HEK293 (cell line): ENCODE measurements around the gene ZNF81.

Experiments
- CTCF ChIA-PET: fragments of 350-600 bp; formaldehyde crosslinking; extraction: SDS; loops from one replicate; lab custom pipeline; 2021; ENCODE audit warnings: antibody characterized with exemption; lab: Yijun Ruan, JAX
- POLR2A ChIA-PET: fragments of 300-600 bp; formaldehyde crosslinking; extraction: SDS; loops from one replicate; lab custom pipeline; 2020; ENCODE audit warnings: antibody characterized with exemption, inconsistent platforms; lab: Yijun Ruan, JAX
- H3K27ac ChIP-seq: fragments of 200-500 bp; sonication (Bioruptor generic); 2 replicates; pipeline ENCODE4 v1.5.1; 2014; ENCODE audit warnings: low read depth, low read length, control low read depth, inconsistent platforms; ENCODE audit errors: extremely low read depth
- H3K36me3 ChIP-seq, 2 experiments: fragments of 200-500 bp in 1 of 2; sonication (Bioruptor generic) in 1 of 2; 1 replicate in 1 of 2; 2 replicates in 1 of 2; pipeline ENCODE4 v1.5.1; 2014 to 2017; ENCODE audit warnings: inconsistent platforms in 2 of 2, low read length in 2 of 2; ENCODE audit not compliant: control insufficient read depth in 2 of 2, insufficient read depth in 1 of 2
- H3K4me1 ChIP-seq: fragments of 200-500 bp; sonication (Bioruptor generic); 2 replicates; pipeline ENCODE4 v1.5.1; 2014; ENCODE audit warnings: mild to moderate bottlenecking, low read length, inconsistent platforms; ENCODE audit not compliant: control insufficient read depth, insufficient read depth
- H3K4me3 ChIP-seq: 2 replicates; pipeline ENCODE4 v1.5.1; 2011; ENCODE audit warnings: low read depth, mild to moderate bottlenecking, control low read depth, low read length, moderate library complexity
- H3K9me3 ChIP-seq: fragments of 200-500 bp; sonication (Bioruptor generic); 2 replicates; pipeline ENCODE4 v1.5.1; 2014; ENCODE audit warnings: low read depth, low read length, inconsistent platforms; ENCODE audit not compliant: control insufficient read depth, insufficient read depth
- BCL11A ChIP-seq: fragments of 450-650 bp; formaldehyde crosslinking; IDR thresholded peaks from 2 replicates; pipeline ENCODE4 v1.5.1; 2016; ENCODE audit warnings: low read depth, missing biosample characterization, missing genetic modification characterization
- REPIN1 ChIP-seq: fragments of 450-650 bp; formaldehyde crosslinking; IDR thresholded peaks from 2 replicates; pipeline ENCODE4 v1.5.1; 2017; ENCODE audit warnings: missing biosample characterization, missing genetic modification characterization, low read depth
- SETDB1 ChIP-seq: IDR thresholded peaks from one replicate; pipeline ENCODE4 v1.6.1; 2017; ENCODE audit warnings: mild to moderate bottlenecking, low read length, moderate library complexity, mixed read lengths; ENCODE audit not compliant: insufficient read length
- ZFP69B ChIP-seq: fragments of 450-650 bp; formaldehyde crosslinking; IDR thresholded peaks from 2 replicates; pipeline ENCODE4 v1.5.1; 2016; ENCODE audit warnings: missing biosample characterization, missing genetic modification characterization
- ZIC2 ChIP-seq: fragments of 450-650 bp; formaldehyde crosslinking; IDR thresholded peaks from 2 replicates; pipeline ENCODE4 v1.5.1; 2016; ENCODE audit warnings: missing biosample characterization, missing genetic modification characterization
- ZNF112 ChIP-seq: fragments of 450-650 bp; formaldehyde crosslinking; IDR thresholded peaks from 2 replicates; pipeline ENCODE4 v1.5.0; 2017; ENCODE audit warnings: missing biosample characterization, missing genetic modification characterization
- ZNF274 ChIP-seq, 2 experiments: fragments of 200-500 bp in 1 of 2; fragments of 450-650 bp in 1 of 2; sonication (Bioruptor generic) in 1 of 2; formaldehyde crosslinking in 1 of 2; IDR thresholded peaks; 2 replicates each; pipeline versions ENCODE4 v1.5.1 to v1.6.1; 2014 to 2016; ENCODE audit warnings: borderline replicate concordance in 1 of 2, inconsistent platforms in 1 of 2, low read length in 1 of 2, missing biosample characterization in 1 of 2, missing genetic modification characterization in 1 of 2
- ZNF514 ChIP-seq: fragments of 450-650 bp; formaldehyde crosslinking; IDR thresholded peaks from 2 replicates; pipeline ENCODE4 v1.5.1; 2016; ENCODE audit warnings: missing biosample characterization, missing genetic modification characterization
- ZNF529 ChIP-seq: fragments of 450-650 bp; formaldehyde crosslinking; IDR thresholded peaks from 2 replicates; pipeline ENCODE4 v1.5.1; 2017; ENCODE audit warnings: missing genetic modification characterization, missing biosample characterization; ENCODE audit not compliant: insufficient replicate concordance
- ZNF558 ChIP-seq: fragments of 450-650 bp; formaldehyde crosslinking; IDR thresholded peaks from 2 replicates; pipeline ENCODE4 v1.5.1; 2016; ENCODE audit warnings: missing biosample characterization, missing genetic modification characterization
- ZNF610 ChIP-seq: fragments of 450-650 bp; formaldehyde crosslinking; IDR thresholded peaks from 2 replicates; pipeline ENCODE4 v1.5.1; 2016; ENCODE audit warnings: missing biosample characterization, missing genetic modification characterization, borderline replicate concordance
- ZNF701 ChIP-seq: fragments of 450-650 bp; formaldehyde crosslinking; IDR thresholded peaks from 2 replicates; pipeline ENCODE4 v1.5.1; 2016; ENCODE audit warnings: missing biosample characterization, missing genetic modification characterization
- ZNF747 ChIP-seq: fragments of 450-650 bp; formaldehyde crosslinking; IDR thresholded peaks from 2 replicates; pipeline ENCODE4 v1.5.1; 2016; ENCODE audit warnings: missing biosample characterization, missing genetic modification characterization
- TF ChIP-seq, protein P1 (sequence below): fragments of 450-650 bp; formaldehyde crosslinking; IDR thresholded peaks from 2 replicates; pipeline ENCODE4 v1.5.1; 2016; ENCODE audit warnings: missing biosample characterization, missing genetic modification characterization
- TF ChIP-seq, protein P2 (sequence below): fragments of 450-650 bp; formaldehyde crosslinking; IDR thresholded peaks from 2 replicates; pipeline ENCODE4 v1.5.1; 2016; ENCODE audit warnings: missing biosample characterization, missing genetic modification characterization
- TF ChIP-seq, protein P3 (sequence below): fragments of 450-650 bp; formaldehyde crosslinking; IDR thresholded peaks from 2 replicates; pipeline ENCODE4 v1.5.1; 2017; ENCODE audit warnings: missing biosample characterization, missing genetic modification characterization
- TF ChIP-seq, protein P4 (sequence below): fragments of 450-650 bp; formaldehyde crosslinking; IDR thresholded peaks from 2 replicates; pipeline ENCODE4 v1.5.1; 2016; ENCODE audit warnings: missing biosample characterization, missing genetic modification characterization
- TF ChIP-seq, protein P5 (sequence below): fragments of 450-650 bp; formaldehyde crosslinking; IDR thresholded peaks from 2 replicates; pipeline ENCODE4 v1.5.1; 2016; ENCODE audit warnings: missing biosample characterization, missing genetic modification characterization, borderline replicate concordance
- TF ChIP-seq, protein P6 (sequence below): fragments of 450-650 bp; formaldehyde crosslinking; IDR thresholded peaks from 2 replicates; pipeline ENCODE4 v1.5.1; 2016; ENCODE audit warnings: missing biosample characterization, missing genetic modification characterization

Gene ZNF81

DNA sequence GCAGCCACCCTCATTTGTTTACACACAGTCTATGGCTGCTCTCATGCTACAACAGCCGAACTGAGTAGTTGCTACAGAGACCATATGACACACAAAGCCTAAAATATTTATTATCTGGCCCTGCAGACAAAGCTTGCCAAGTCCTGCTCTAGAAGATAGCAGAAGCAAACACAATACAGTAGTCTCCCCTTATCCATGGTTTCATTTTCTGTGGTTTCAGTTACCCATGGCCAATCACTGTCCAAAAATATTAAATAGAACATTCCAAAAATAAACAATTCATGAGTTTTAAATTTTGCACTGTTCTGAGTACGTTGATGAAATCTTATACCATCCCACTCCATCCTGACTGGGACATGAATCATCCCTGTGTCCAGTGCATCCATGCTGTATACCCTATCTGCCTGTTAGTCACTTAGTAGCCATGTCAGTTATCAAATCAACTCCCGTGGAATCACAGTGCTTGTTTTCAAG, 40.2 kb upstream of the ZNF81 start (continued):
- TF ChIP-seq, protein P1, sequence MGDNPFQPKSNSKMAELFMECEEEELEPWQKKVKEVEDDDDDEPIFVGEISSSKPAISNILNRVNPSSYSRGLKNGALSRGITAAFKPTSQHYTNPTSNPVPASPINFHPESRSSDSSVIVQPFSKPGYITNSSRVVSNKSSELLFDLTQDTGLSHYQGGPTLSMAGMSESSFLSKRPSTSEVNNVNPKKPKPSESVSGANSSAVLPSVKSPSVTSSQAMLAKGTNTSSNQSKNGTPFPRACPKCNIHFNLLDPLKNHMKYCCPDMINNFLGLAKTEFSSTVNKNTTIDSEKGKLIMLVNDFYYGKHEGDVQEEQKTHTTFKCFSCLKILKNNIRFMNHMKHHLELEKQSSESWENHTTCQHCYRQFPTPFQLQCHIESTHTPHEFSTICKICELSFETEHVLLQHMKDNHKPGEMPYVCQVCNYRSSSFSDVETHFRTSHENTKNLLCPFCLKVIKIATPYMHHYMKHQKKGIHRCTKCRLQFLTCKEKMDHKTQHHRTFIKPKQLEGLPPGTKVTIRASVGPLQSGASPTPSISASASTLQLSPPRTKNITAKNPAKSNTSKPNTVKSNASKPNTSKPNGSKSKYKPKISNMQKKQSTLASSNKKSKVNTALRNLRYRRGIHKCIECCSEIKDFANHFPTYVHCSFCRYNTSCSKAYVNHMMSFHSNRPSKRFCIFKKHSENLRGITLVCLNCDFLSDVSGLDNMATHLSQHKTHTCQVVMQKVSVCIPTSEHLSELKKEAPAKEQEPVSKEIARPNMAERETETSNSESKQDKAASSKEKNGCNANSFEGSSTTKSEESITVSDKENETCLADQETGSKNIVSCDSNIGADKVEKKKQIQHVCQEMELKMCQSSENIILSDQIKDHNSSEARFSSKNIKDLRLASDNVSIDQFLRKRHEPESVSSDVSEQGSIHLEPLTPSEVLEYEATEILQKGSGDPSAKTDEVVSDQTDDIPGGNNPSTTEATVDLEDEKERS (tag by site-specific recombination): no peak

DNA sequence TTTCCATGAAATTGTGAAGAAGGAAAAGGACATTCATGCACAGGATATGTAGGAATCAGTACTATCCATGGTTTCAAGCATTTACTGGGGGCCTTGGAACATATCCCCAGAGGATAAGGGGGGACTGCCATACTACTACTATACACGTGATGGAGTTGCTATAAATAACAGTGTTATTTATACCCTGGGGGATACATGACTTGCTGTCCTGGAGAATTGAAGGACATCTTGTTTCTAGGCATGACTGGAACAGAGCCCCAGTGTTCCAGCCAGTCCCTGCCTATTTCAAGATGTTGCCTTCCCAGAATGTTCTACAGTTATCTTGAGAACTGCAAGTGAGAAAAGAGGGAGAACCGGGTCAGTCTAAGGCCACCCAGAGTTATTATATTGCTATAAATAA, 39.6 kb upstream of the ZNF81 start:
- CTCF ChIA-PET: no interaction called here

DNA sequence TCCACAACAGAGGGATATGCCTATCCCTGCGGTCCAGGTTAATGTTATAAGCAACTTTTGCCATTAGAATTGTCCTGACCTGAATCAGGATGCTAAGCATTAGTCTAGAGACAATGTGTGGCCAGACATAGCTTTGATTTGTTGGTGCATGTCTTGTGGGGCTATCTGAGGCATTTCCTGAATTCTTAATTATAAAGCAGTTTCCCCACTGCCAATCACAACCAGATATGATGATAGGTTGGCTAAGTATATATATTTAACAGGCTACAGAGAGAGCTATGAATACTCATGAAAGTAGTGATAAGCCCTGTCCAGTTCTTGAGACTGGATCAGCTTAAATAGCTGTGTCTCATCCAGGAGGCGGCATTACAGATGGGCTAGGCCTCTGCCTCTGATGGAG, 37.8 kb upstream of the ZNF81 start:
- Histone ChIP-seq H3K9me3 (no peaks in the 10 kb centered on the region), H3K4me3 (no peak overlapping the region), H3K27ac (no peak overlapping the region), H3K36me3 (no peaks in the 10 kb centered on the region), H3K4me1 (no peaks in the 10 kb centered on the region)
- POLR2A ChIA-PET: no interaction called here
- CTCF ChIA-PET: interaction anchor here (0.5 to 0.7 kb wide), 2 partner anchors 66 to 567 kb away, joined by 3 read pairs; no protein-coding TSS in a partner anchor
- no peak for TF ChIP-seq ZNF701 (tag by site-specific recombination)
- TF ChIP-seq SETDB1: no peak
- TF ChIP-seq, protein P2, sequence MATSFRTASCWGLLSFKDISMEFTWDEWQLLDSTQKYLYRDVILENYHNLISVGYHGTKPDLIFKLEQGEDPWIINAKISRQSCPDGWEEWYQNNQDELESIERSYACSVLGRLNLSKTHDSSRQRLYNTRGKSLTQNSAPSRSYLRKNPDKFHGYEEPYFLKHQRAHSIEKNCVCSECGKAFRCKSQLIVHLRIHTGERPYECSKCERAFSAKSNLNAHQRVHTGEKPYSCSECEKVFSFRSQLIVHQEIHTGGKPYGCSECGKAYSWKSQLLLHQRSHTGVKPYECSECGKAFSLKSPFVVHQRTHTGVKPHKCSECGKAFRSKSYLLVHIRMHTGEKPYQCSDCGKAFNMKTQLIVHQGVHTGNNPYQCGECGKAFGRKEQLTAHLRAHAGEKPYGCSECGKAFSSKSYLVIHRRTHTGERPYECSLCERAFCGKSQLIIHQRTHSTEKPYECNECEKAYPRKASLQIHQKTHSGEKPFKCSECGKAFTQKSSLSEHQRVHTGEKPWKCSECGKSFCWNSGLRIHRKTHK (tag by site-specific recombination): no peak
- TF ChIP-seq BCL11A (tag by site-specific recombination): no peak
- no peak for TF ChIP-seq REPIN1
- no peak for TF ChIP-seq ZNF558 (tag by site-specific recombination)
- TF ChIP-seq, protein P3, sequence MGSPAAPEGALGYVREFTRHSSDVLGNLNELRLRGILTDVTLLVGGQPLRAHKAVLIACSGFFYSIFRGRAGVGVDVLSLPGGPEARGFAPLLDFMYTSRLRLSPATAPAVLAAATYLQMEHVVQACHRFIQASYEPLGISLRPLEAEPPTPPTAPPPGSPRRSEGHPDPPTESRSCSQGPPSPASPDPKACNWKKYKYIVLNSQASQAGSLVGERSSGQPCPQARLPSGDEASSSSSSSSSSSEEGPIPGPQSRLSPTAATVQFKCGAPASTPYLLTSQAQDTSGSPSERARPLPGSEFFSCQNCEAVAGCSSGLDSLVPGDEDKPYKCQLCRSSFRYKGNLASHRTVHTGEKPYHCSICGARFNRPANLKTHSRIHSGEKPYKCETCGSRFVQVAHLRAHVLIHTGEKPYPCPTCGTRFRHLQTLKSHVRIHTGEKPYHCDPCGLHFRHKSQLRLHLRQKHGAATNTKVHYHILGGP (tag by site-specific recombination): no peak
- no peak for TF ChIP-seq ZNF514

More for the DNA sequence above, 39.6 kb upstream of the ZNF81 start:
- POLR2A ChIA-PET: no interaction called here
- Histone ChIP-seq H3K36me3 (no peaks in the 10 kb centered on the region), H3K27ac (no peak overlapping the region), H3K4me1 (no peaks in the 10 kb centered on the region), H3K9me3 (no peaks in the 10 kb centered on the region), H3K4me3 (no peak overlapping the region)
- TF ChIP-seq ZNF112 (tag by site-specific recombination) (no peak), BCL11A (tag by site-specific recombination) (no peak), ZNF529 (tag by site-specific recombination) (no peak), ZIC2 (tag by site-specific recombination) (no peak), ZNF610 (no peak), ZNF747 (tag by site-specific recombination) (no peak), ZFP69B (tag by site-specific recombination) (no peak), ZNF274 (IDR thresholded peaks at IDR 0.05; ENCODE audit: low read length) (no peak), ZNF274 (tag by site-specific recombination; IDR thresholded peaks at IDR 0.05; ENCODE audit: borderline replicate concordance) (no peak)
- TF ChIP-seq, protein P4, sequence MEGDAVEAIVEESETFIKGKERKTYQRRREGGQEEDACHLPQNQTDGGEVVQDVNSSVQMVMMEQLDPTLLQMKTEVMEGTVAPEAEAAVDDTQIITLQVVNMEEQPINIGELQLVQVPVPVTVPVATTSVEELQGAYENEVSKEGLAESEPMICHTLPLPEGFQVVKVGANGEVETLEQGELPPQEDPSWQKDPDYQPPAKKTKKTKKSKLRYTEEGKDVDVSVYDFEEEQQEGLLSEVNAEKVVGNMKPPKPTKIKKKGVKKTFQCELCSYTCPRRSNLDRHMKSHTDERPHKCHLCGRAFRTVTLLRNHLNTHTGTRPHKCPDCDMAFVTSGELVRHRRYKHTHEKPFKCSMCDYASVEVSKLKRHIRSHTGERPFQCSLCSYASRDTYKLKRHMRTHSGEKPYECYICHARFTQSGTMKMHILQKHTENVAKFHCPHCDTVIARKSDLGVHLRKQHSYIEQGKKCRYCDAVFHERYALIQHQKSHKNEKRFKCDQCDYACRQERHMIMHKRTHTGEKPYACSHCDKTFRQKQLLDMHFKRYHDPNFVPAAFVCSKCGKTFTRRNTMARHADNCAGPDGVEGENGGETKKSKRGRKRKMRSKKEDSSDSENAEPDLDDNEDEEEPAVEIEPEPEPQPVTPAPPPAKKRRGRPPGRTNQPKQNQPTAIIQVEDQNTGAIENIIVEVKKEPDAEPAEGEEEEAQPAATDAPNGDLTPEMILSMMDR (tag by site-specific recombination): no peak
- TF ChIP-seq, protein P5, sequence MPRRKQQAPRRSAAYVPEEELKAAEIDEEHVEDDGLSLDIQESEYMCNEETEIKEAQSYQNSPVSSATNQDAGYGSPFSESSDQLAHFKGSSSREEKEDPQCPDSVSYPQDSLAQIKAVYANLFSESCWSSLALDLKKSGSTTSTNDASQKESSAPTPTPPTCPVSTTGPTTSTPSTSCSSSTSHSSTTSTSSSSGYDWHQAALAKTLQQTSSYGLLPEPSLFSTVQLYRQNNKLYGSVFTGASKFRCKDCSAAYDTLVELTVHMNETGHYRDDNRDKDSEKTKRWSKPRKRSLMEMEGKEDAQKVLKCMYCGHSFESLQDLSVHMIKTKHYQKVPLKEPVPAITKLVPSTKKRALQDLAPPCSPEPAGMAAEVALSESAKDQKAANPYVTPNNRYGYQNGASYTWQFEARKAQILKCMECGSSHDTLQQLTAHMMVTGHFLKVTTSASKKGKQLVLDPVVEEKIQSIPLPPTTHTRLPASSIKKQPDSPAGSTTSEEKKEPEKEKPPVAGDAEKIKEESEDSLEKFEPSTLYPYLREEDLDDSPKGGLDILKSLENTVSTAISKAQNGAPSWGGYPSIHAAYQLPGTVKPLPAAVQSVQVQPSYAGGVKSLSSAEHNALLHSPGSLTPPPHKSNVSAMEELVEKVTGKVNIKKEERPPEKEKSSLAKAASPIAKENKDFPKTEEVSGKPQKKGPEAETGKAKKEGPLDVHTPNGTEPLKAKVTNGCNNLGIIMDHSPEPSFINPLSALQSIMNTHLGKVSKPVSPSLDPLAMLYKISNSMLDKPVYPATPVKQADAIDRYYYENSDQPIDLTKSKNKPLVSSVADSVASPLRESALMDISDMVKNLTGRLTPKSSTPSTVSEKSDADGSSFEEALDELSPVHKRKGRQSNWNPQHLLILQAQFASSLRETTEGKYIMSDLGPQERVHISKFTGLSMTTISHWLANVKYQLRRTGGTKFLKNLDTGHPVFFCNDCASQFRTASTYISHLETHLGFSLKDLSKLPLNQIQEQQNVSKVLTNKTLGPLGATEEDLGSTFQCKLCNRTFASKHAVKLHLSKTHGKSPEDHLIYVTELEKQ: no peak
- TF ChIP-seq, protein P6, sequence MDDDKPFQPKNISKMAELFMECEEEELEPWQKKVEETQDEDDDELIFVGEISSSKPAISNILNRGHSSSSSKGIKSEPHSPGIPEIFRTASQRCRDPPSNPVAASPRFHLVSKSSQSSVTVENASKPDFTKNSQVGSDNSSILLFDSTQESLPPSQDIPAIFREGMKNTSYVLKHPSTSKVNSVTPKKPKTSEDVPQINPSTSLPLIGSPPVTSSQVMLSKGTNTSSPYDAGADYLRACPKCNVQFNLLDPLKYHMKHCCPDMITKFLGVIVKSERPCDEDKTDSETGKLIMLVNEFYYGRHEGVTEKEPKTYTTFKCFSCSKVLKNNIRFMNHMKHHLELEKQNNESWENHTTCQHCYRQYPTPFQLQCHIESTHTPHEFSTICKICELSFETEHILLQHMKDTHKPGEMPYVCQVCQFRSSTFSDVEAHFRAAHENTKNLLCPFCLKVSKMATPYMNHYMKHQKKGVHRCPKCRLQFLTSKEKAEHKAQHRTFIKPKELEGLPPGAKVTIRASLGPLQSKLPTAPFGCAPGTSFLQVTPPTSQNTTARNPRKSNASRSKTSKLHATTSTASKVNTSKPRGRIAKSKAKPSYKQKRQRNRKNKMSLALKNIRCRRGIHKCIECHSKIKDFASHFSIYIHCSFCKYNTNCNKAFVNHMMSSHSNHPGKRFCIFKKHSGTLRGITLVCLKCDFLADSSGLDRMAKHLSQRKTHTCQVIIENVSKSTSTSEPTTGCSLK (tag by site-specific recombination): no peak
